H9 (cell line): ENCODE results near the gene ATAT1. TPM values are rescaled to one million over a fixed set of nuclear protein-coding genes. Genes with fewer than 3 reads are reported as not detected.

Experiments used
- DNase-seq: peaks from one replicate; pipeline ENCODE4 v3.0.0-alpha.2; 2017
- H2AFZ ChIP-seq: one replicate; pipeline ENCODE4 v1.6.1; 2013; ENCODE audit warnings: mild to moderate bottlenecking, low read length, control low read depth, moderate library complexity
- H2AK5ac ChIP-seq: 2 replicates; pipeline ENCODE4 v1.6.1; 2013; ENCODE audit warnings: low read length, control low read depth, mixed read lengths; ENCODE audit not compliant: insufficient read length
- H2BK120ac ChIP-seq: one replicate; pipeline ENCODE4 v1.6.1; 2013; ENCODE audit warnings: low read depth, mild to moderate bottlenecking, low read length, control low read depth, inconsistent platforms; ENCODE audit not compliant: poor library complexity, severe bottlenecking
- H2BK12ac ChIP-seq: 2 replicates; pipeline ENCODE4 v1.6.1; 2013; ENCODE audit warnings: low read length, control low read depth, mixed read lengths, low read depth; ENCODE audit not compliant: insufficient read length
- H2BK15ac ChIP-seq: 2 replicates; pipeline ENCODE4 v1.6.1; 2013; ENCODE audit warnings: low read depth, low read length, control low read depth
- H2BK20ac ChIP-seq: one replicate; pipeline ENCODE4 v1.6.1; 2013; ENCODE audit warnings: low read depth, mild to moderate bottlenecking, low read length, control low read depth, inconsistent platforms; ENCODE audit not compliant: poor library complexity, severe bottlenecking
- H2BK5ac ChIP-seq: 2 replicates; pipeline ENCODE4 v1.6.1; 2013; ENCODE audit warnings: low read length, control low read depth, mixed read lengths; ENCODE audit not compliant: insufficient read length
- H3K14ac ChIP-seq: 2 replicates; pipeline ENCODE4 v1.6.1; 2013; ENCODE audit warnings: low read length, control low read depth; ENCODE audit not compliant: insufficient read depth
- H3K18ac ChIP-seq: 2 replicates; pipeline ENCODE4 v1.6.1; 2013; ENCODE audit warnings: low read depth, mild to moderate bottlenecking, mixed read lengths, low read length, control low read depth; ENCODE audit not compliant: insufficient read length
- H3K23ac ChIP-seq: 2 replicates; pipeline ENCODE4 v1.6.1; 2013; ENCODE audit warnings: low read length, control low read depth, mixed read lengths, low read depth; ENCODE audit not compliant: insufficient read length
- H3K23me2 ChIP-seq: 2 replicates; pipeline ENCODE4 v1.6.1; 2013; ENCODE audit warnings: low read depth, mild to moderate bottlenecking, mixed read lengths, low read length, control low read depth; ENCODE audit not compliant: insufficient read length, poor library complexity, severe bottlenecking
- H3K27ac ChIP-seq: 2 replicates; pipeline ENCODE4 v1.5.1; 2013; ENCODE audit warnings: low read length, control low read depth, mixed read lengths, low read depth; ENCODE audit not compliant: insufficient read length
- H3K27me3 ChIP-seq: 2 replicates; pipeline ENCODE4 v1.6.1; 2013; ENCODE audit warnings: low read length, control low read depth, inconsistent platforms; ENCODE audit not compliant: insufficient read depth
- H3K4ac ChIP-seq: 2 replicates; pipeline ENCODE4 v1.6.1; 2013; ENCODE audit warnings: low read depth, mild to moderate bottlenecking, control low read depth, inconsistent platforms, low read length, moderate library complexity
- H3K4me1 ChIP-seq: 2 replicates; pipeline ENCODE4 v1.6.1; 2013; ENCODE audit warnings: low read length, control low read depth, inconsistent platforms; ENCODE audit not compliant: insufficient read depth
- H3K4me2 ChIP-seq: 2 replicates; pipeline ENCODE4 v1.6.1; 2013; ENCODE audit warnings: low read length, control low read depth, mixed read lengths; ENCODE audit not compliant: insufficient read length, insufficient read depth
- H3K56ac ChIP-seq: 2 replicates; pipeline ENCODE4 v1.6.1; 2013; ENCODE audit warnings: low read depth, mild to moderate bottlenecking, mixed read lengths, low read length, control low read depth; ENCODE audit not compliant: insufficient read length
- H3K79me1 ChIP-seq: 2 replicates; pipeline ENCODE4 v1.6.1; 2013; ENCODE audit warnings: low read depth, mild to moderate bottlenecking, moderate library complexity, low read length, control low read depth, inconsistent platforms; ENCODE audit not compliant: insufficient read depth, poor library complexity, severe bottlenecking
- H3K79me2 ChIP-seq: 2 replicates; pipeline ENCODE4 v1.6.1; 2013; ENCODE audit warnings: low read length, control low read depth, inconsistent platforms; ENCODE audit not compliant: insufficient read depth
- H3K9ac ChIP-seq: 2 replicates; pipeline ENCODE4 v1.6.1; 2013; ENCODE audit warnings: low read length, control low read depth, mixed read lengths; ENCODE audit not compliant: insufficient read length; ENCODE audit errors: extremely low read depth
- H3K9me3 ChIP-seq: one replicate; pipeline ENCODE4 v1.6.1; 2013; ENCODE audit warnings: low read depth, low read length, inconsistent platforms; ENCODE audit not compliant: control insufficient read depth
- H3T11ph ChIP-seq: one replicate; pipeline ENCODE4 v1.6.1; 2013; ENCODE audit warnings: mild to moderate bottlenecking, low read length, control low read depth, inconsistent platforms
- H4K20me1 ChIP-seq: one replicate; pipeline ENCODE4 v1.6.1; 2013; ENCODE audit not compliant: control insufficient read depth, insufficient read length, insufficient read depth
- H4K5ac ChIP-seq: 2 replicates; pipeline ENCODE4 v1.6.1; 2013; ENCODE audit warnings: low read depth, mild to moderate bottlenecking, mixed read lengths, low read length, control low read depth; ENCODE audit not compliant: insufficient read length
- H4K8ac ChIP-seq: replicated peaks from 2 replicates; pipeline ENCODE4 v1.6.1; 2013; ENCODE audit warnings: low read length, control low read depth, mixed read lengths, low read depth; ENCODE audit not compliant: insufficient read length
- H4K91ac ChIP-seq: 2 replicates; pipeline ENCODE4 v1.6.1; 2013; ENCODE audit warnings: low read depth, mild to moderate bottlenecking, moderate library complexity, mixed read lengths, low read length, control low read depth; ENCODE audit not compliant: insufficient read length
- H3K27ac Mint-ChIP-seq, 3 experiments: 2 replicates in 2 of 3; 3 replicates in 1 of 3; pipeline ENCODE4 v1.8.0; 2020 to 2021; ENCODE audit warnings: mixed read lengths in 3 of 3, mild to moderate bottlenecking in 1 of 3, moderate library complexity in 1 of 3
- H3K27me3 Mint-ChIP-seq: 2 replicates; pipeline ENCODE4 v1.8.0; 2021; ENCODE audit warnings: low read depth, mild to moderate bottlenecking, moderate library complexity, mixed read lengths
- H3K36me3 Mint-ChIP-seq, 3 experiments: 2 replicates in 2 of 3; 3 replicates in 1 of 3; pipeline ENCODE4 v1.8.0; 2020 to 2021; ENCODE audit warnings: low read depth in 3 of 3, mixed read lengths in 3 of 3; ENCODE audit not compliant: insufficient read depth in 1 of 3
- H3K4me1 Mint-ChIP-seq, 2 experiments: 2 replicates each; pipeline ENCODE4 v1.8.0; 2020; ENCODE audit warnings: mixed read lengths in 2 of 2
- H3K4me3 Mint-ChIP-seq, 2 experiments: 2 replicates in 1 of 2; 3 replicates in 1 of 2; pipeline ENCODE4 v1.8.0; 2020 to 2021; ENCODE audit warnings: mild to moderate bottlenecking in 2 of 2, mixed read lengths in 2 of 2, moderate library complexity in 1 of 2
- H3K9me3 Mint-ChIP-seq, 2 experiments: 2 replicates in 1 of 2; 3 replicates in 1 of 2; pipeline ENCODE4 v1.8.0; 2020; ENCODE audit warnings: mild to moderate bottlenecking in 2 of 2, mixed read lengths in 2 of 2, moderate library complexity in 1 of 2
- CTCF ChIP-seq: fragments of 200-600 bp; sonication (generic); conservative IDR thresholded peaks from 3 replicates; pipeline ENCODE4 v1.8.0; 2021; ENCODE audit warnings: antibody characterized with exemption, mild to moderate bottlenecking
- WGBS: extraction: QIAGEN DNeasy Blood & Tissue Kit; methylation state at CpG from one replicate; pipeline ENCODE4 v1.1.7; 2013; ENCODE audit warnings: missing lambda C conversion rate, low lambda C conversion rate, mixed read lengths; ENCODE audit not compliant: insufficient read length; ENCODE audit errors: extremely low coverage; 5-methylcytosine and 5-hydroxymethylcytosine counted together
- total RNA-seq: library from RNA; stranded (reverse); gene quantifications from 2 replicates; pipeline ENCODE4 v1.2.1, GENCODE V29; 2021

The ATAT1 gene
- total RNA-seq, 1 experiment from 2014 or later = 20.1 TPM

GRCh38 chr6:30592287-30592686 is 34.4 kb upstream of the ATAT1 start:
- Histone ChIP-seq H3K23me2 (no peaks in the 10 kb centered on the region), H3K4me1 (no peaks in the 10 kb centered on the region), H4K91ac (no peak overlapping the region), H3K18ac (no peak overlapping the region), H3K56ac (no peak overlapping the region), H2BK20ac (no peak overlapping the region), H2BK15ac (no peak overlapping the region), H4K8ac (no peak overlapping the region), H3K9ac (no peak overlapping the region), H3K79me1 (peaks cover 5% of the 10 kb centered on the region), H2BK5ac (no peak overlapping the region), H3K14ac (no peak overlapping the region), H3T11ph (no peak overlapping the region), H3K27ac (no peak overlapping the region), H2AFZ (no peak overlapping the region), H4K20me1 (no peaks in the 10 kb centered on the region), H3K4ac (no peak overlapping the region), H2BK120ac (no peak overlapping the region), H3K9me3 (no peaks in the 10 kb centered on the region), H3K4me2 (no peak overlapping the region), H3K79me2 (no peaks in the 10 kb centered on the region; the same call in 1 of the 2 replicates), H4K5ac (no peak overlapping the region), H3K27me3 (no peaks in the 10 kb centered on the region), H3K23ac (no peak overlapping the region), H2AK5ac (no peak overlapping the region), H2BK12ac (no peak overlapping the region)
- no peak for TF ChIP-seq CTCF
- no peaks in the 10 kb centered on the region for H3K9me3 Mint-ChIP-seq
- peaks cover 45 to 81% (median 64%) of the 10 kb centered on the region in 3 experiments; a peak in 6 of 7 replicates for H3K36me3 Mint-ChIP-seq
- no peak for DNase-seq
- no CpG with 5 or more reads among the region's 1 CpG for WGBS
- no peak overlapping the region; a peak in 1 of 5 replicates for H3K4me3 Mint-ChIP-seq
- peaks cover 0 to 2% of the 10 kb centered on the region in 2 experiments; a peak in 1 of 4 replicates for H3K4me1 Mint-ChIP-seq
- H3K27ac Mint-ChIP-seq = peak overlapping the region in 1 of 3 experiments; percentile 7; a peak in 2 of 7 replicates
- no peaks in the 10 kb centered on the region for H3K27me3 Mint-ChIP-seq
